Measurements from ENCODE around the gene ZNF787. TPM values are rescaled to one million over a fixed set of nuclear protein-coding genes. Genes with fewer than 3 reads are reported as not detected.

Gene ZNF787
- total and polyA plus RNA-seq, 2 of the 13 experiments (the other 11 are each of a cell fraction or from before 2014, with no cell fraction given): 15.1 to 42.8 TPM

- TF ChIP-seq ZNF724P (CRISPR knock-in tag; IDR thresholded peaks at IDR 0.05; ENCODE audit: borderline replicate concordance) (0 out of 2 replicates have a peak, but pooled peaks have one; percentile 46), RCOR2 (CRISPR knock-in tag; IDR thresholded peaks at IDR 0.05) (peak; percentile 62; the same call in 1 of the 2 replicates), ZNF274 (CRISPR knock-in tag; IDR thresholded peaks at IDR 0.05) (no peak), ZC3H4 (CRISPR knock-in tag; IDR thresholded peaks at IDR 0.05; ENCODE audit: borderline replicate concordance) (no peak), PBX2 (CRISPR knock-in tag; IDR thresholded peaks at IDR 0.05) (0 out of 2 replicates have a peak, but pooled peaks have one; percentile 27), ZFY (CRISPR knock-in tag; IDR thresholded peaks at IDR 0.05) (peak; percentile 31; the same call in 1 of the 2 replicates), STAG1 (CRISPR knock-in tag; IDR thresholded peaks at IDR 0.05) (no peak), DMTF1 (CRISPR knock-in tag; IDR thresholded peaks at IDR 0.05) (no peak), REL (CRISPR knock-in tag; conservative IDR thresholded peaks at IDR 0.05) (no peak), ZNF768 (CRISPR knock-in tag; IDR thresholded peaks at IDR 0.05) (no peak), ZNF17 (CRISPR knock-in tag; IDR thresholded peaks at IDR 0.05) (no peak), RFXAP (CRISPR knock-in tag; IDR thresholded peaks at IDR 0.05; ENCODE audit: borderline replicate concordance) (no peak), HOXD1 (CRISPR knock-in tag; IDR thresholded peaks at IDR 0.05) (no peak), ZKSCAN8 (CRISPR knock-in tag; IDR thresholded peaks at IDR 0.05; ENCODE audit: borderline replicate concordance) (no peak), PAF1 (CRISPR knock-in tag; IDR thresholded peaks at IDR 0.05) (no peak), NR2C2 (CRISPR knock-in tag; IDR thresholded peaks at IDR 0.05; ENCODE audit: borderline replicate concordance) (peak; percentile 61), HHEX (CRISPR knock-in tag; IDR thresholded peaks at IDR 0.05) (no peak), KLF11 (CRISPR knock-in tag; IDR thresholded peaks at IDR 0.05) (no peak)
- TF ChIP-seq, protein P1, sequence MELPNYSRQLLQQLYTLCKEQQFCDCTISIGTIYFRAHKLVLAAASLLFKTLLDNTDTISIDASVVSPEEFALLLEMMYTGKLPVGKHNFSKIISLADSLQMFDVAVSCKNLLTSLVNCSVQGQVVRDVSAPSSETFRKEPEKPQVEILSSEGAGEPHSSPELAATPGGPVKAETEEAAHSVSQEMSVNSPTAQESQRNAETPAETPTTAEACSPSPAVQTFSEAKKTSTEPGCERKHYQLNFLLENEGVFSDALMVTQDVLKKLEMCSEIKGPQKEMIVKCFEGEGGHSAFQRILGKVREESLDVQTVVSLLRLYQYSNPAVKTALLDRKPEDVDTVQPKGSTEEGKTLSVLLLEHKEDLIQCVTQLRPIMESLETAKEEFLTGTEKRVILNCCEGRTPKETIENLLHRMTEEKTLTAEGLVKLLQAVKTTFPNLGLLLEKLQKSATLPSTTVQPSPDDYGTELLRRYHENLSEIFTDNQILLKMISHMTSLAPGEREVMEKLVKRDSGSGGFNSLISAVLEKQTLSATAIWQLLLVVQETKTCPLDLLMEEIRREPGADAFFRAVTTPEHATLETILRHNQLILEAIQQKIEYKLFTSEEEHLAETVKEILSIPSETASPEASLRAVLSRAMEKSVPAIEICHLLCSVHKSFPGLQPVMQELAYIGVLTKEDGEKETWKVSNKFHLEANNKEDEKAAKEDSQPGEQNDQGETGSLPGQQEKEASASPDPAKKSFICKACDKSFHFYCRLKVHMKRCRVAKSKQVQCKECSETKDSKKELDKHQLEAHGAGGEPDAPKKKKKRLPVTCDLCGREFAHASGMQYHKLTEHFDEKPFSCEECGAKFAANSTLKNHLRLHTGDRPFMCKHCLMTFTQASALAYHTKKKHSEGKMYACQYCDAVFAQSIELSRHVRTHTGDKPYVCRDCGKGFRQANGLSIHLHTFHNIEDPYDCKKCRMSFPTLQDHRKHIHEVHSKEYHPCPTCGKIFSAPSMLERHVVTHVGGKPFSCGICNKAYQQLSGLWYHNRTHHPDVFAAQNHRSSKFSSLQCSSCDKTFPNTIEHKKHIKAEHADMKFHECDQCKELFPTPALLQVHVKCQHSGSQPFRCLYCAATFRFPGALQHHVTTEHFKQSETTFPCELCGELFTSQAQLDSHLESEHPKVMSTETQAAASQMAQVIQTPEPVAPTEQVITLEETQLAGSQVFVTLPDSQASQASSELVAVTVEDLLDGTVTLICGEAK (IDR thresholded peaks at IDR 0.05): no peak
- TF ChIP-seq, protein P1 (CRISPR knock-in tag; IDR thresholded peaks at IDR 0.05): peak; percentile 64; the same call in 1 of the 2 replicates
Observed at GRCh38 chr19:56170261-56170660, 49.2 kb upstream of the ZNF787 start (continued).

All from HepG2 (cell line).